NCI-H187 treated with DMSO at 0.1 percent for 48 hours (cell line): Measurements from ENCODE around the gene ADAR.

Experiments
- DNase-seq: peaks from one replicate; lab custom pipeline; 2025; lab: John Stamatoyannopoulos, UW

Gene ADAR

GRCh38 chr1:154616659-154617345 lies 8.8 kb upstream of the ADAR start:
- no peak for DNase-seq

GRCh38 chr1:154615411-154615810 lies 7.4 kb upstream of the ADAR start:
- no peak for DNase-seq

GRCh38 chr1:154614901-154615300 lies 6.9 kb upstream of the ADAR start:
- DNase-seq: no peak

GRCh38 chr1:154614247-154614646 lies 6.3 kb upstream of the ADAR start:
- DNase-seq: no peak

GRCh38 chr1:154611150-154611862 lies 3.3 kb upstream of the ADAR start:
- no peak for DNase-seq

GRCh38 chr1:154609398-154610380 lies 1.7 kb upstream of the ADAR start:
- peak; percentile 35 for DNase-seq

- DNase-seq: peak; percentile 65
Measured at GRCh38 chr1:154608397-154609270, 648 bp upstream of the ADAR start.

- no peak for DNase-seq
Measured at GRCh38 chr1:154607106-154607608, 829 bp downstream of the ADAR start.

- no peak for DNase-seq
Measured at GRCh38 chr1:154605534-154605933, 2.5 kb downstream of the ADAR start.

GRCh38 chr1:154603317-154603716 lies 4.7 kb downstream of the ADAR start:
- DNase-seq: no peak

GRCh38 chr1:154599658-154600057 lies 8.3 kb downstream of the ADAR start:
- DNase-seq: no peak

- no peak for DNase-seq
Measured at GRCh38 chr1:154598871-154599635, 8.9 kb downstream of the ADAR start.

- no peak for DNase-seq
Measured at GRCh38 chr1:154595621-154596020, 12.4 kb downstream of the ADAR start.

GRCh38 chr1:154594811-154595210 lies 13.2 kb downstream of the ADAR start:
- no peak for DNase-seq

GRCh38 chr1:154593390-154593789 lies 14.6 kb downstream of the ADAR start:
- DNase-seq: no peak

GRCh38 chr1:154591206-154591605 lies 16.8 kb downstream of the ADAR start:
- no peak for DNase-seq

GRCh38 chr1:154590756-154591155 lies 17.2 kb downstream of the ADAR start:
- no peak for DNase-seq

GRCh38 chr1:154589780-154590179 lies 18.2 kb downstream of the ADAR start:
- no peak for DNase-seq

GRCh38 chr1:154586641-154587040 lies 21.3 kb downstream of the ADAR start:
- no peak for DNase-seq

GRCh38 chr1:154586231-154586630 lies 21.8 kb downstream of the ADAR start:
- no peak for DNase-seq
